GM12878 (cell line): ENCODE results near the gene TRAFD1. TPM values are rescaled to one million over a fixed set of nuclear protein-coding genes. Genes with fewer than 3 reads are reported as not detected.
A peak's percentile ranks its signal among the peaks of the same experiment; 100 is the strongest.

ENCODE experiments used
- ATAC-seq: fragments of 200-7000 bp; cut with Tn5 transposase; 3 replicates; pipeline ENCODE4 v1.9.1; 2020; ENCODE audit warnings: mild to moderate bottlenecking, moderate library complexity
- BruUV-seq: library from RNA; stranded (reverse); fragments of 400-500 nt; replicated peaks from 2 replicates; lab custom pipeline; 2021; lab: Mats Ljungman, UMichigan
- CTCF ChIA-PET: fragments of 300-600 bp; sonication (Branson Sonifier 250); formaldehyde crosslinking; extraction: SDS; loops from one replicate; lab custom pipeline; 2021; ENCODE audit warnings: inconsistent platforms; lab: Yijun Ruan, JAX
- POLR2A ChIA-PET: fragments of 350-600 bp; formaldehyde crosslinking; extraction: SDS; loops from one replicate; lab custom pipeline; 2021; ENCODE audit warnings: inconsistent platforms; lab: Charles Lee
- RAD21 ChIA-PET: fragments of 300-600 bp; sonication (Branson Sonifier 250); formaldehyde crosslinking; loops from one replicate; lab custom pipeline; 2023; ENCODE audit warnings: antibody characterized with exemption; ENCODE audit not compliant: unreplicated experiment; lab: Charles Lee
- SMC1A ChIA-PET: fragments of 300-600 bp; sonication (Branson Sonifier 250); formaldehyde crosslinking; loops from one replicate; lab custom pipeline; 2023; ENCODE audit not compliant: unreplicated experiment, uncharacterized antibody; lab: Charles Lee
- DNase-seq: peaks from one replicate; pipeline ENCODE4 v3.0.0-alpha.2; 2011; ENCODE audit warnings: low read depth, low spot score
- FAIRE-seq: peaks from 3 replicates; lab custom pipeline; 2011; peaks lifted over from hg19 to GRCh38; lab: Jason Lieb, UNC
- H2AFZ ChIP-seq: 2 replicates; pipeline ENCODE4 v1.6.0; 2011; ENCODE audit warnings: low read depth, low read length, control low read depth; ENCODE audit not compliant: control insufficient read depth
- H3K27ac ChIP-seq: 2 replicates; pipeline ENCODE4 v1.5.1; 2011; ENCODE audit warnings: control low read depth; ENCODE audit not compliant: control insufficient read depth, insufficient read depth
- H3K27me3 ChIP-seq, 2 experiments: replicated peaks in 1 of 2; 2 replicates each; pipeline versions ENCODE4 v1.6.0 to v1.6.1; 2011; ENCODE audit warnings: low read length in 1 of 2; ENCODE audit not compliant: control insufficient read depth in 2 of 2, insufficient read depth in 2 of 2
- H3K36me3 ChIP-seq, 2 experiments: 2 replicates each; pipeline ENCODE4 v1.5.1; 2011; ENCODE audit warnings: low read length in 1 of 2; ENCODE audit not compliant: control insufficient read depth in 2 of 2, insufficient read depth in 2 of 2
- H3K4me1 ChIP-seq: 2 replicates; pipeline ENCODE4 v1.6.1; 2011; ENCODE audit warnings: mild to moderate bottlenecking, low read length, moderate library complexity, mixed read lengths; ENCODE audit not compliant: control insufficient read depth, insufficient read depth
- H3K4me2 ChIP-seq: 2 replicates; pipeline ENCODE4 v1.6.0; 2011; ENCODE audit warnings: control low read depth; ENCODE audit not compliant: control insufficient read depth, insufficient read depth
- H3K4me3 ChIP-seq: fragments of 200-600 bp; sonication (generic); 2 replicates; pipeline ENCODE4 v1.5.1; 2016
- H3K79me2 ChIP-seq: 2 replicates; pipeline ENCODE4 v1.6.0; 2011; ENCODE audit warnings: low read length; ENCODE audit not compliant: control insufficient read depth, insufficient read depth
- H3K9ac ChIP-seq: 2 replicates; pipeline ENCODE4 v1.8.0; 2011; ENCODE audit warnings: low read length, control low read depth, mixed read lengths; ENCODE audit not compliant: control insufficient read depth, insufficient read depth
- H3K9me3 ChIP-seq: replicated peaks from 3 replicates; pipeline ENCODE4 v1.5.1; 2011; ENCODE audit warnings: mild to moderate bottlenecking, low read length; ENCODE audit not compliant: control insufficient read depth, insufficient read depth
- H4K20me1 ChIP-seq: 2 replicates; pipeline ENCODE4 v1.6.0; 2011; ENCODE audit not compliant: control insufficient read depth, insufficient read depth
- EGR1 ChIP-seq, 2 experiments: IDR thresholded peaks; 1 replicate in 1 of 2; 2 replicates in 1 of 2; pipeline ENCODE4 v1.6.1; 2011 to 2012; ENCODE audit warnings: low read depth in 2 of 2, low read length in 2 of 2, borderline replicate concordance in 1 of 2, mild to moderate bottlenecking in 1 of 2, moderate library complexity in 1 of 2
- FOS ChIP-seq: IDR thresholded peaks from 3 replicates; pipeline ENCODE4 v1.6.1; 2011; ENCODE audit warnings: borderline replicate concordance; ENCODE audit not compliant: insufficient read length; ENCODE audit errors: extremely low read depth
- JUNB ChIP-seq: IDR thresholded peaks from 2 replicates; pipeline ENCODE4 v1.6.1; 2016; ENCODE audit warnings: antibody characterized with exemption, mild to moderate bottlenecking
- KAT2A ChIP-seq: conservative IDR thresholded peaks from 2 replicates; pipeline ENCODE4 v1.6.1; 2011; ENCODE audit warnings: low read depth, low read length; ENCODE audit not compliant: control insufficient read depth
- MXI1 ChIP-seq: fragments of 150-350 bp; IDR thresholded peaks from 2 replicates; pipeline ENCODE4 v1.6.1; 2011; ENCODE audit warnings: low read depth, mild to moderate bottlenecking, inconsistent platforms, low read length, improper control_type of control experiment
- PAX5 ChIP-seq: IDR thresholded peaks from 2 replicates; pipeline ENCODE4 v1.6.1; 2011; ENCODE audit warnings: low read depth, low read length, borderline replicate concordance
- PAX8 ChIP-seq: fragments of 450-650 bp; IDR thresholded peaks from 2 replicates; pipeline ENCODE4 v1.6.1; 2017; ENCODE audit warnings: mild to moderate bottlenecking, moderate library complexity
- POLR2A ChIP-seq: IDR thresholded peaks from 2 replicates; pipeline ENCODE4 v1.6.1; 2011; ENCODE audit warnings: low read depth, mild to moderate bottlenecking, low read length
- POLR2AphosphoS5 ChIP-seq: IDR thresholded peaks from 2 replicates; pipeline ENCODE4 v1.6.1; 2011; ENCODE audit warnings: mild to moderate bottlenecking, low read length, inconsistent platforms
- POU2F2 ChIP-seq: IDR thresholded peaks from 3 replicates; pipeline ENCODE4 v1.6.1; 2011; ENCODE audit warnings: low read depth, mild to moderate bottlenecking, low read length, borderline replicate concordance
- RELA ChIP-seq: fragments of 450-650 bp; IDR thresholded peaks from 2 replicates; pipeline ENCODE4 v1.8.0; 2014; ENCODE audit warnings: borderline replicate concordance; ENCODE audit not compliant: partially characterized antibody
- SIN3A ChIP-seq: IDR thresholded peaks from 2 replicates; pipeline ENCODE4 v1.6.1; 2012; ENCODE audit warnings: low read depth, low read length, improper control_type of control experiment
- SMAD5 ChIP-seq: IDR thresholded peaks from 2 replicates; pipeline ENCODE4 v1.6.1; 2016; ENCODE audit warnings: antibody characterized with exemption, low read depth
- ZNF24 ChIP-seq: fragments of 450-650 bp; IDR thresholded peaks from 2 replicates; pipeline ENCODE4 v1.6.1; 2017; ENCODE audit warnings: antibody characterized with exemption, mild to moderate bottlenecking
- WGBS: methylation state at CpG from one replicate; pipeline ENCODE4 v1.1.6; 2016; ENCODE audit warnings: low lambda C conversion rate; ENCODE audit not compliant: insufficient replicate concordance, insufficient coverage; ENCODE audit errors: missing lambda C conversion rate; 5-methylcytosine and 5-hydroxymethylcytosine counted together
- in situ Hi-C: fragments of 300-500 bp; cut with MboI; formaldehyde crosslinking; loops from 9 replicates; pipeline ENCODE4 v1.14.3; 2018; ENCODE audit warnings: mixed read lengths
- intact Hi-C: fragments of 100-400 bp; cut with micrococcal nuclease; formaldehyde crosslinking; loops from one replicate; pipeline ENCODE4 v1.14.2; 2022; ENCODE audit not compliant: unreplicated experiment
- polyA plus RNA-seq, 11 experiments: library from polyadenylated mRNA; depleted of rRNA in 4 of 11; unstranded in 6 of 11; stranded (reverse) in 5 of 11; fragments of >200 nt; fragmentation: Nextera tagmentation in 4 of 11; fragmentation: Illumina TruSeq in 1 of 11; extraction: Ambion mirVana in 4 of 11; extraction: Trizol in 1 of 11; gene quantifications; 1 replicate in 1 of 11; 2 replicates in 10 of 11; pipeline versions ENCODE4 v1.2.1 to v1.2.3, GENCODE V29; 2011 to 2016; ENCODE audit warnings: inconsistent platforms in 2 of 11, missing spikeins in 2 of 11, low read depth in 1 of 11
- total RNA-seq, 4 experiments: library from RNA; depleted of rRNA in 3 of 4; stranded (reverse); fragments of >200 nt in 3 of 4; fragmentation: Illumina TruSeq in 1 of 4; extraction: Trizol in 1 of 4; gene quantifications; 2 replicates each; pipeline versions ENCODE4 v1.2.1 to v1.2.3, GENCODE V29; 2013 to 2021
- TF ChIP-seq, protein P1 (sequence below): fragments of 450-650 bp; IDR thresholded peaks from 2 replicates; pipeline ENCODE4 v1.6.1; 2017; ENCODE audit warnings: mild to moderate bottlenecking

TRAFD1 gene
- total and polyA plus RNA-seq, 10 of the 15 experiments (the other 5 are each of a cell fraction or from before 2014, with no cell fraction given): 37.2 to 55.5 (median 46.2) TPM

DNA sequence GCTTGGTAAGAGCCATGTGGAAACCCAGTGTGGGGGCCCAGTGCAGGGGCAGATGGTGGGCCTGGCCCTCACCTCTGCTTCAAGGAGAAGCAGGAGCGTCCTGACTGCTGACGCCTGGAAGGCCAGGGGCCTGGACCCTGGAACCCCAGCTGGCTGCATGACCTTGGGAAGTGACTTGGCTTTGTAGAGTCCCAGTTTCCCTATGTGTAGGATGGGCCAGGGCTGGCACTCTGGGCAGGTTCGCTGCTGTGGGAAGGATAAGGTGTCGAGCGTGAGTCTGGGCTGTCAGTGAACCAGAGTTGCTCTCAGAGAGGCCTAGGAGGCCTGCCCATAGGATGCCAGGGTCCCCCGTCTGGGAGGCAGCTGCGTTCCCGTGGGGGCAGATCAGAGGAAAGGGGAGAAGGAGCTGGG is 43.2 kb downstream of the TRAFD1 start:
- in situ Hi-C loops: no loop called here
- H3K79me2 ChIP-seq: no peaks in the 10 kb centered on the region
- ChIA-PET POLR2A (no interaction called here), RAD21 (no interaction called here), CTCF (no interaction called here), SMC1A (no interaction called here)
- H4K20me1 ChIP-seq: no peaks in the 10 kb centered on the region
- H3K4me2 ChIP-seq: no peak overlapping the region
- no TSS peak for BruUV-seq
- intact Hi-C loops: no loop called here
- no peak overlapping the region for H2AFZ ChIP-seq
- no peak overlapping the region for H3K4me3 ChIP-seq
- H3K9me3 ChIP-seq: no peaks in the 10 kb centered on the region
- H3K27me3 ChIP-seq: no peaks in the 10 kb centered on the region
- FAIRE-seq (no peak), ATAC-seq (no peak), DNase-seq (no peak)
- no peak overlapping the region for H3K27ac ChIP-seq
- no peak overlapping the region for H3K9ac ChIP-seq
- WGBS: 91% methylated on average over 8 of the region's 8 CpGs
- H3K36me3 ChIP-seq: peaks cover 5 to 6% of the 10 kb centered on the region in 2 experiments; a peak in 3 of 4 replicates
- TF ChIP-seq POLR2A: peak; percentile 2; the same call in 1 of the 2 replicates
- no peak for TF ChIP-seq RELA
- TF ChIP-seq KAT2A: no peak
- H3K4me1 ChIP-seq: no peaks in the 10 kb centered on the region

DNA sequence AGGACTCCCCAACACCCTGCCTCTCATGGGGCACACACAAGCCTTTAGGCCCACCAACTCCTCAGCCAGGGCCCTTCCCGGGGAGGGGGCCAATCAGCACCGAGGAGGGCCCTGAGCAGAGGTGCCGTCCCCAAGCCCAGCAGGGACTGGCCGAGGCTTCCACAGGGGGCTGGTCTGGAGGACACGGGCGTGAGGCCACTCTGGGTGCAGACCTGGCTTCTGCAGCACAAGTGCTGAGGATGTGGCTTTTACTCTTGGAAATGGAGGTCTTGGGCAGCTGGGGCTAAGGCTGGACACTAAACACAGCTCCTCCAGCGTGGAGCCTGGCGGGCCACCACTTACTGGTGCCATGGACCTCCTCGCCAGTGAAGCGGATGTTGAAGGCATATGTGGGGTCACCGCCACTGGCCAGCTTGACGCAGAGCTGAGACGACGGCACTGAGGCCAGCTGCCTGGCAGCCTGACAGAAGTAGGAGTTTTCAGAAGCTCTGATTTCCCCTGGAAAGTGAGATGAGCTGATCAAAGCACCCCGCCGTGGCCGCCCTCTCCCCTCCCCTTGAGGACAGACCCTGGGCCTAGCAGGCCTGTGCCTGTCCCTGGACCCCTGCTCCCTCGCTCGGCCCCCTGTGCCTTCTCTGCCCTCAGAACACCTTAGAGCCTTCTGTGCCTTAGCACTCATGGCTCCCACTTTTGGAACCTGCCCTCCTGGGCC is 44.0 kb downstream of the TRAFD1 start:
- Histone ChIP-seq H3K79me2 (no peaks in the 10 kb centered on the region), H3K27me3 (no peaks in the 10 kb centered on the region), H3K4me2 (no peak overlapping the region), H3K36me3 (peaks cover 4 to 6% of the 10 kb centered on the region in 2 experiments; a peak in 3 of 4 replicates), H3K9me3 (no peaks in the 10 kb centered on the region), H3K27ac (no peak overlapping the region)
- POLR2A ChIA-PET: interaction anchor here (0.5 kb wide), 1 partner anchor 60 kb away, joined by 4 read pairs; no protein-coding TSS in a partner anchor
- in situ Hi-C loops: no loop called here
- CTCF ChIA-PET: no interaction called here
- no peak for DNase-seq
- BruUV-seq: no TSS peak
- 96% methylated on average over 19 of the region's 19 CpGs for WGBS
- TF ChIP-seq POU2F2 (no peak), SIN3A (no peak), POLR2A (no peak), EGR1 (IDR thresholded peaks at IDR 0.05; ENCODE audit: borderline replicate concordance in 1 of 2, low read depth in 2 of 2, low read length in 2 of 2) (no peak), PAX8 (no peak), PAX5 (no peak), JUNB (no peak), FOS (no peak), SMAD5 (no peak), ZNF24 (no peak), POLR2AphosphoS5 (no peak), MXI1 (no peak)
- TF ChIP-seq, protein P1, sequence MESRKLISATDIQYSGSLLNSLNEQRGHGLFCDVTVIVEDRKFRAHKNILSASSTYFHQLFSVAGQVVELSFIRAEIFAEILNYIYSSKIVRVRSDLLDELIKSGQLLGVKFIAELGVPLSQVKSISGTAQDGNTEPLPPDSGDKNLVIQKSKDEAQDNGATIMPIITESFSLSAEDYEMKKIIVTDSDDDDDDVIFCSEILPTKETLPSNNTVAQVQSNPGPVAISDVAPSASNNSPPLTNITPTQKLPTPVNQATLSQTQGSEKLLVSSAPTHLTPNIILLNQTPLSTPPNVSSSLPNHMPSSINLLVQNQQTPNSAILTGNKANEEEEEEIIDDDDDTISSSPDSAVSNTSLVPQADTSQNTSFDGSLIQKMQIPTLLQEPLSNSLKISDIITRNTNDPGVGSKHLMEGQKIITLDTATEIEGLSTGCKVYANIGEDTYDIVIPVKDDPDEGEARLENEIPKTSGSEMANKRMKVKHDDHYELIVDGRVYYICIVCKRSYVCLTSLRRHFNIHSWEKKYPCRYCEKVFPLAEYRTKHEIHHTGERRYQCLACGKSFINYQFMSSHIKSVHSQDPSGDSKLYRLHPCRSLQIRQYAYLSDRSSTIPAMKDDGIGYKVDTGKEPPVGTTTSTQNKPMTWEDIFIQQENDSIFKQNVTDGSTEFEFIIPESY: no peak
- TF ChIP-seq, all 136 proteins: peak for 0
- H4K20me1 ChIP-seq: no peaks in the 10 kb centered on the region
- no peak overlapping the region for H3K9ac ChIP-seq
- no peak for FAIRE-seq
- H3K4me1 ChIP-seq: no peaks in the 10 kb centered on the region
- SMC1A ChIA-PET: no interaction called here
- ATAC-seq: no peak
- no peak overlapping the region for H3K4me3 ChIP-seq
- RAD21 ChIA-PET: no interaction called here
- H2AFZ ChIP-seq: no peak overlapping the region
- intact Hi-C loops: no loop called here
